ENCODE data around the gene NOTCH3.

Gene NOTCH3

GRCh38 chr19:15197942-15198341, 2.9 kb downstream of the NOTCH3 start:
- H3K4me1 ChIP-seq (ENCODE audit: insufficient read depth, low read length) = peaks cover 11% of the 10 kb centered on the region
- no peak overlapping the region for H3K4me3 ChIP-seq (ENCODE audit: low read length)
- H3K9me3 ChIP-seq (ENCODE audit: low read length) = no peaks in the 10 kb centered on the region
- H3K36me3 ChIP-seq (ENCODE audit: insufficient read depth, low read length) = peaks cover 37% of the 10 kb centered on the region
- no peak overlapping the region for H2AFZ ChIP-seq (ENCODE audit: low read depth, low read length)
- H3K27me3 ChIP-seq (ENCODE audit: insufficient read depth, low read length) = no peaks in the 10 kb centered on the region

- peaks cover 42% of the 10 kb centered on the region for H3K36me3 ChIP-seq (ENCODE audit: insufficient read depth, low read length)
- no peaks in the 10 kb centered on the region for H3K9me3 ChIP-seq (ENCODE audit: low read length)
- H2AFZ ChIP-seq (ENCODE audit: low read depth, low read length) = no peak overlapping the region
- H3K4me3 ChIP-seq (ENCODE audit: low read length) = no peak overlapping the region
- H3K4me1 ChIP-seq (ENCODE audit: insufficient read depth, low read length) = peaks cover 11% of the 10 kb centered on the region
- H3K27me3 ChIP-seq (ENCODE audit: insufficient read depth, low read length) = no peaks in the 10 kb centered on the region
Measured at GRCh38 chr19:15197275-15197941, 3.4 kb downstream of the NOTCH3 start.

GRCh38 chr19:15196360-15197005, 4.3 kb downstream of the NOTCH3 start:
- Histone ChIP-seq H3K36me3 (ENCODE audit: insufficient read depth, low read length) (peaks cover 51% of the 10 kb centered on the region), H3K4me1 (ENCODE audit: insufficient read depth, low read length) (peaks cover 11% of the 10 kb centered on the region), H2AFZ (ENCODE audit: low read depth, low read length) (no peak overlapping the region), H3K27me3 (ENCODE audit: insufficient read depth, low read length) (no peaks in the 10 kb centered on the region), H3K9me3 (ENCODE audit: low read length) (no peaks in the 10 kb centered on the region), H3K4me3 (ENCODE audit: low read length) (no peak overlapping the region)

- Histone ChIP-seq H3K36me3 (ENCODE audit: insufficient read depth, low read length) (peaks cover 58% of the 10 kb centered on the region), H3K9me3 (ENCODE audit: low read length) (no peaks in the 10 kb centered on the region), H2AFZ (ENCODE audit: low read depth, low read length) (no peak overlapping the region), H3K4me1 (ENCODE audit: insufficient read depth, low read length) (peaks cover 11% of the 10 kb centered on the region), H3K4me3 (ENCODE audit: low read length) (no peak overlapping the region), H3K27me3 (ENCODE audit: insufficient read depth, low read length) (no peaks in the 10 kb centered on the region)
Measured at GRCh38 chr19:15195371-15196334, 5.1 kb downstream of the NOTCH3 start.

GRCh38 chr19:15194938-15195337, 5.9 kb downstream of the NOTCH3 start:
- Histone ChIP-seq H3K27me3 (ENCODE audit: insufficient read depth, low read length) (no peaks in the 10 kb centered on the region), H2AFZ (ENCODE audit: low read depth, low read length) (no peak overlapping the region), H3K4me1 (ENCODE audit: insufficient read depth, low read length) (peaks cover 11% of the 10 kb centered on the region), H3K4me3 (ENCODE audit: low read length) (no peak overlapping the region), H3K36me3 (ENCODE audit: insufficient read depth, low read length) (peaks cover 64% of the 10 kb centered on the region), H3K9me3 (ENCODE audit: low read length) (no peaks in the 10 kb centered on the region)

- Histone ChIP-seq H3K4me3 (ENCODE audit: low read length) (no peak overlapping the region), H3K9me3 (ENCODE audit: low read length) (no peaks in the 10 kb centered on the region), H3K4me1 (ENCODE audit: insufficient read depth, low read length) (peaks cover 3% of the 10 kb centered on the region), H2AFZ (ENCODE audit: low read depth, low read length) (no peak overlapping the region), H3K27me3 (ENCODE audit: insufficient read depth, low read length) (no peaks in the 10 kb centered on the region), H3K36me3 (ENCODE audit: insufficient read depth, low read length) (peaks cover 70% of the 10 kb centered on the region)
Measured at GRCh38 chr19:15191982-15192381, 8.8 kb downstream of the NOTCH3 start.

GRCh38 chr19:15191514-15191913, 9.3 kb downstream of the NOTCH3 start:
- H2AFZ ChIP-seq (ENCODE audit: low read depth, low read length) = no peak overlapping the region
- peaks cover 3% of the 10 kb centered on the region for H3K4me1 ChIP-seq (ENCODE audit: insufficient read depth, low read length)
- no peaks in the 10 kb centered on the region for H3K9me3 ChIP-seq (ENCODE audit: low read length)
- no peaks in the 10 kb centered on the region for H3K27me3 ChIP-seq (ENCODE audit: insufficient read depth, low read length)
- no peak overlapping the region for H3K4me3 ChIP-seq (ENCODE audit: low read length)
- peaks cover 70% of the 10 kb centered on the region for H3K36me3 ChIP-seq (ENCODE audit: insufficient read depth, low read length)

GRCh38 chr19:15188851-15189250, 11.9 kb downstream of the NOTCH3 start:
- no peak overlapping the region for H2AFZ ChIP-seq (ENCODE audit: low read depth, low read length)
- H3K4me1 ChIP-seq (ENCODE audit: insufficient read depth, low read length) = no peaks in the 10 kb centered on the region
- H3K27me3 ChIP-seq (ENCODE audit: insufficient read depth, low read length) = no peaks in the 10 kb centered on the region
- H3K36me3 ChIP-seq (ENCODE audit: insufficient read depth, low read length) = peaks cover 85% of the 10 kb centered on the region
- H3K4me3 ChIP-seq (ENCODE audit: low read length) = no peak overlapping the region
- no peaks in the 10 kb centered on the region for H3K9me3 ChIP-seq (ENCODE audit: low read length)

- H3K4me3 ChIP-seq (ENCODE audit: low read length) = no peak overlapping the region
- H3K4me1 ChIP-seq (ENCODE audit: insufficient read depth, low read length) = no peaks in the 10 kb centered on the region
- H3K36me3 ChIP-seq (ENCODE audit: insufficient read depth, low read length) = peaks cover 80% of the 10 kb centered on the region
- no peaks in the 10 kb centered on the region for H3K9me3 ChIP-seq (ENCODE audit: low read length)
- H2AFZ ChIP-seq (ENCODE audit: low read depth, low read length) = no peak overlapping the region
- no peaks in the 10 kb centered on the region for H3K27me3 ChIP-seq (ENCODE audit: insufficient read depth, low read length)
Measured at GRCh38 chr19:15187026-15188007, 13.5 kb downstream of the NOTCH3 start.

- Histone ChIP-seq H3K4me3 (ENCODE audit: low read length) (no peak overlapping the region), H3K36me3 (ENCODE audit: insufficient read depth, low read length) (peaks cover 81% of the 10 kb centered on the region), H2AFZ (ENCODE audit: low read depth, low read length) (no peak overlapping the region), H3K9me3 (ENCODE audit: low read length) (no peaks in the 10 kb centered on the region), H3K4me1 (ENCODE audit: insufficient read depth, low read length) (no peaks in the 10 kb centered on the region), H3K27me3 (ENCODE audit: insufficient read depth, low read length) (no peaks in the 10 kb centered on the region)
Measured at GRCh38 chr19:15185188-15185587, 15.6 kb downstream of the NOTCH3 start.

- Histone ChIP-seq H3K9me3 (ENCODE audit: low read length) (no peaks in the 10 kb centered on the region), H3K4me1 (ENCODE audit: insufficient read depth, low read length) (no peaks in the 10 kb centered on the region), H3K36me3 (ENCODE audit: insufficient read depth, low read length) (peaks cover 82% of the 10 kb centered on the region), H2AFZ (ENCODE audit: low read depth, low read length) (no peak overlapping the region), H3K4me3 (ENCODE audit: low read length) (no peak overlapping the region), H3K27me3 (ENCODE audit: insufficient read depth, low read length) (no peaks in the 10 kb centered on the region)
Measured at GRCh38 chr19:15184776-15185175, 16.0 kb downstream of the NOTCH3 start.

GRCh38 chr19:15181394-15181793, 19.4 kb downstream of the NOTCH3 start:
- no peak overlapping the region for H3K4me3 ChIP-seq (ENCODE audit: low read length)
- H3K4me1 ChIP-seq (ENCODE audit: insufficient read depth, low read length) = no peaks in the 10 kb centered on the region
- no peaks in the 10 kb centered on the region for H3K27me3 ChIP-seq (ENCODE audit: insufficient read depth, low read length)
- no peaks in the 10 kb centered on the region for H3K9me3 ChIP-seq (ENCODE audit: low read length)
- peaks cover 75% of the 10 kb centered on the region for H3K36me3 ChIP-seq (ENCODE audit: insufficient read depth, low read length)
- no peak overlapping the region for H2AFZ ChIP-seq (ENCODE audit: low read depth, low read length)

All from neuron (in vitro differentiated cells).